DND-41 (cell line): Measurements from ENCODE around the gene EEA1.
A peak's percentile ranks its signal among the peaks of the same experiment; 100 is the strongest.

ENCODE experiments used
- CTCF ChIP-seq: IDR thresholded peaks from 2 replicates; pipeline ENCODE4 v1.5.1; 2012; ENCODE audit warnings: borderline replicate concordance, low read length, moderate library complexity, mild to moderate bottlenecking; ENCODE audit not compliant: poor library complexity, severe bottlenecking; ENCODE audit errors: extremely low read depth
- EZH2 ChIP-seq: IDR thresholded peaks from 3 replicates; pipeline ENCODE4 v1.6.1; 2012; ENCODE audit warnings: borderline replicate concordance, low read depth, mild to moderate bottlenecking, moderate library complexity, low read length, inconsistent platforms; ENCODE audit not compliant: severe bottlenecking

GRCh38 chr12:92784797-92785562, 144.1 kb downstream of the EEA1 start:
- peak; percentile 75 for TF ChIP-seq CTCF
- TF ChIP-seq EZH2: no peak
